AG04449 (cell line): ENCODE data around the gene GPC5.
"Not testable (repeated sequence)": the region's sequence is repeated elsewhere in the genome, so short reads cannot be mapped to it uniquely, and the experiment has no call there.

Experiments used
- CTCF ChIA-PET: fragments of 350-600 bp; formaldehyde crosslinking; extraction: SDS; loops from one replicate; lab custom pipeline; 2021; ENCODE audit warnings: antibody characterized with exemption; lab: Yijun Ruan, JAX
- POLR2A ChIA-PET: fragments of 400-600, 350-600 bp; formaldehyde crosslinking; extraction: SDS; loops from one replicate; lab custom pipeline; 2020; ENCODE audit warnings: antibody characterized with exemption, inconsistent platforms; lab: Yijun Ruan, JAX
- DNase-seq: peaks from one replicate; pipeline ENCODE4 v3.0.0-alpha.2; 2010; ENCODE audit warnings: low read depth, low spot score
- H3K4me3 ChIP-seq: 2 replicates; pipeline ENCODE4 v1.5.1; 2011; ENCODE audit warnings: low read depth, mild to moderate bottlenecking, control low read depth, low read length
- TF ChIP-seq, protein P1 (sequence below): IDR thresholded peaks from one replicate; pipeline ENCODE4 v1.5.1; 2011; ENCODE audit warnings: mild to moderate bottlenecking, moderate library complexity, low read length, control low read depth, inconsistent platforms; ENCODE audit not compliant: insufficient read depth; ENCODE audit errors: missing control alignments

The GPC5 gene

DNA sequence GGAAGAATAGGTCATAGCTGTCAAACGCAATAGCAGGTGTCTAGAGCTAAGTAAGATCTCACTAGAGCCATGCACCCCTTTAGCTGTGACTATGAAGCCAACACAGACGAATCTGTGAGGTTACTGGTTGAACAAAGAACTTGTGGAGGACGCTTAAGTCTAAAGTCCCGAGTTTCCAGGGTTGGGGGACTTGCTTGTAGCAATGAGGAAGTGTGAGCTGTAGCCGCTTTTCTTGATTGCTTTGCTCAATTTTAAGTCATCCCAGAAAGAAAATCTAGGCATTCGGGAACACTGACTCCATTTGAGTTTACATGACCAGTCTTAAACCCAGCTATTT is 1.6 kb downstream of the GPC5 start:
- DNase-seq = no peak
- TF ChIP-seq, protein P1, sequence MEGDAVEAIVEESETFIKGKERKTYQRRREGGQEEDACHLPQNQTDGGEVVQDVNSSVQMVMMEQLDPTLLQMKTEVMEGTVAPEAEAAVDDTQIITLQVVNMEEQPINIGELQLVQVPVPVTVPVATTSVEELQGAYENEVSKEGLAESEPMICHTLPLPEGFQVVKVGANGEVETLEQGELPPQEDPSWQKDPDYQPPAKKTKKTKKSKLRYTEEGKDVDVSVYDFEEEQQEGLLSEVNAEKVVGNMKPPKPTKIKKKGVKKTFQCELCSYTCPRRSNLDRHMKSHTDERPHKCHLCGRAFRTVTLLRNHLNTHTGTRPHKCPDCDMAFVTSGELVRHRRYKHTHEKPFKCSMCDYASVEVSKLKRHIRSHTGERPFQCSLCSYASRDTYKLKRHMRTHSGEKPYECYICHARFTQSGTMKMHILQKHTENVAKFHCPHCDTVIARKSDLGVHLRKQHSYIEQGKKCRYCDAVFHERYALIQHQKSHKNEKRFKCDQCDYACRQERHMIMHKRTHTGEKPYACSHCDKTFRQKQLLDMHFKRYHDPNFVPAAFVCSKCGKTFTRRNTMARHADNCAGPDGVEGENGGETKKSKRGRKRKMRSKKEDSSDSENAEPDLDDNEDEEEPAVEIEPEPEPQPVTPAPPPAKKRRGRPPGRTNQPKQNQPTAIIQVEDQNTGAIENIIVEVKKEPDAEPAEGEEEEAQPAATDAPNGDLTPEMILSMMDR = no peak
- no peak overlapping the region for H3K4me3 ChIP-seq
- POLR2A ChIA-PET = no interaction called here
- CTCF ChIA-PET = no interaction called here

DNA sequence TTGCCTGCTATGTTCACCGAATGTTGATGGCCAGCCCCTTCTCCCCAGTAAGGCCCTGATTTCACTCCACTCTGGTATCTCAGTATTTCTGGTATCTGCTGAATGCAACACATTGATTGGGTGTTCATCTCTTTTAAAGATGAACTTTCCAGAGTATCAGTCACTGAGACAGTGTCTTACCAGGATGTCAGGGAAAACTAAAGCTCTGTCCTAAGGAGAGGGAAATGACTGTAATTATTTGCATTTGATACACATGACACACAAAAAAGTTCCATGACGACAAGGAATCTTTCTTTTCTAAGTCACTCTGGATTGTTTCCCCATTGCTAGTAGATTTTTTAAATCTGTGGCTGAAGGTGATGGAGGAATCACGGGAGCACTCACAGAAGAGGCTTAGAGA is 2.2 kb downstream of the GPC5 start:
- TF ChIP-seq, protein P1 = no peak
- no peak overlapping the region for H3K4me3 ChIP-seq
- CTCF ChIA-PET = no interaction called here
- POLR2A ChIA-PET = no interaction called here
- DNase-seq = no peak

DNA sequence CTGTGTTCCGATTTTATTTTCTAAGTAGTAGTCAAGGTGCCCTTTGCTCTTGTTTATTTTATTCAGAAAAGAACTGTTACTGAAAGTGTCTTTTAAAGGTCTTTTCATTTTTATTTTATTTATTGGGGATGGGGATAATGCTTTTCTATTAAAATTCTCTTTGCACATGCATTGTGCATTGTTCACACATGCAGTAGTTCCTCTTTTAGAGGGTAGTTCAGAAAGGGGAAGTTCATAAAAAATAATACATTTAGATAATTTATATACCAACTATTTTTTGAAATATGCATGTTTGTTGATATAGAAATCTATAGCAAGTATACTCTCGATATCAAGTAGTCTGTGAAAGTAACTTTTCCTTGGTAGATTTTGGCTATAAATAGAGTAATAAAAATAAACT is 3.5 kb downstream of the GPC5 start:
- no peak for DNase-seq
- TF ChIP-seq, protein P1 = no peak
- POLR2A ChIA-PET = no interaction called here
- CTCF ChIA-PET = no interaction called here
- H3K4me3 ChIP-seq = no peak overlapping the region

DNA sequence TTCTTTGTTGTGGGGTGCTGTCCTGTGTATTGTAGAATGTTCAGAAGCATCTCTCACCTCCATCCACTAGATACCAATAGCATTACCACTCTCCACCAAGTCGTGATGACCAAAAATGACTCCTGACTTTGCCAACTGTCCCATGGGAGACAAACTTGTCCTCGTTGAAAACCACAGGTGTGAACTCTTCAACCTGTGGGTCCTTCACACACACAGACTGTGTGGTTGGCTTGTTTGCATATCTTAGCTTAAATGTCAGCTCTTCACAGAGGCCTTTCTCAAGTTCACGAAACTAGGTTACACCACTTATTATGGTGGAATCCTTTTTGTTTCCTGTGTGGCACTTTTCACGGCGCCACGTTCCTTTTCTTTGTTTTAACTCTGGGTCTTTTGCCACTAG is 6.8 kb downstream of the GPC5 start:
- no peak overlapping the region for H3K4me3 ChIP-seq
- TF ChIP-seq, protein P1 = no peak
- no peak for DNase-seq
- POLR2A ChIA-PET = no interaction called here
- CTCF ChIA-PET = interaction anchor here (3.1 kb wide), 1 partner anchor 30 kb away, joined by 17 read pairs; no protein-coding TSS in a partner anchor

DNA sequence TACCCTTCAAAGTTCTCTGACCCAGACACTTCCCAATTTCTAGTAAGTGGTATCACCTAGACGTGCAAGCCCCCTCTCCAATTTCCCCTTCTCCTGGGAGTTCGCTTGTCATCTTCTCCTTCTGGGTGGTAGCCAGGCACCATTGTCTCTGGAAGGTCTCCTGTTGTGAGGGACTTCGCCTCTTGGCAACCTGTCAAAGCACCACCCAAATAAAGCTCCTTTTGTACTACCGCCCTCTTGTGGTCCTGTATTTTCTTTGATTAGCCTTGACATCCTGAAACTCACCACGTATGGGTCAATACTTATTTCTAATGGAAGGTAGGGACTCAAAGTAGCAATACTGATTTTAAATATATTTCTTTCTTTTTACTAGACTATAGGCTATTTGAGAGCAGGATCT is 8.2 kb downstream of the GPC5 start:
- ChIA-PET POLR2A (no interaction called here), CTCF (interaction anchor here (0.7 to 3.1 kb wide), 6 partner anchors 11 to 216 kb away, joined by 3 to 17 read pairs (median 3); no protein-coding TSS in a partner anchor)
- TF ChIP-seq, protein P1 = peak; percentile 41
- no peak for DNase-seq
- no peak overlapping the region for H3K4me3 ChIP-seq

DNA sequence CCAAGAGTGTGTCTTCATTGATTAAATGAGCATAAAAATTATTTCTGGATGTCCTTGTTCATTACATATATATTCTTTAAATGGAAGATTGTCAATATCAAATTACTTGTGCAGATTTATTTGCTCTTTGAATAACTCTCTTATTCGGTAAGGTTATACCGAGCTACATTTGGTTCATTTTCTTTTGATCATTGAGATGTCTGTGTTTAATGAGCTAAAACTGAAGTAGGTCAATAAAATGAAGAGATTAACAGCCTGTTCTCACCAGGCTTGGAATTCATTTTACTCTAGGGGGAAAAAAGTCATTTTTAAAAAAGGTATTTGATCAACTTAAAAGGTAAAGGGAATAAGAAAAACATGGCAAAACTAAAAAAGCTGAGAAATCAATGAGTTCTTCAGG is 10.6 kb downstream of the GPC5 start:
- no peak overlapping the region for H3K4me3 ChIP-seq
- no peak for DNase-seq
- POLR2A ChIA-PET = no interaction called here
- CTCF ChIA-PET = interaction anchor here (1.3 kb wide), 1 partner anchor 60 kb away, joined by 3 read pairs; no protein-coding TSS in a partner anchor
- TF ChIP-seq, protein P1 = no peak

DNA sequence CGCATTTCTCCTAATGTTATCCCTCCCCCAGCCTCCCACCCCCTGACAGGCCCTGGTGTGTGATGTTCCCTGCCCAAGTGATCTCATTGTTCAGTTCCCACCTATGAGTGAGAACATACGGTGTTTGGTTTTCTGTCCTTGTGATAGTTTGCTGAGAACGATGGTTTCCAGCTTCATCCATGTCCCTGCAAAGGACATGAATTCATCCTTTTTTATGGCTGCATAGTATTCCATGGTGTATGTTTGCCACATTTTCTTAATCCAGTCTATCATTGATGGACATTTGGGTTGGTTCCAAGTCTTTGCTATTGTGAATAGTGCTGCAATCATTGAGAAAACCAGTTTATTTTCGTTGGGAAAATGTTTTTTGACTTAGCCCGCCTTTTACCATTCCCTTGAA is 18.2 kb downstream of the GPC5 start:
- POLR2A ChIA-PET, CTCF ChIA-PET, H3K4me3 ChIP-seq, DNase-seq: not testable (repeated sequence)
